ENCODE results near the gene APP. TPM values are rescaled to one million over a fixed set of nuclear protein-coding genes. Genes with fewer than 3 reads are reported as not detected.

The APP gene
- total and polyA plus RNA-seq, 2 of the 13 experiments (the other 11 are each of a cell fraction or from before 2014, with no cell fraction given), result 70.6 to 262 TPM

DNA sequence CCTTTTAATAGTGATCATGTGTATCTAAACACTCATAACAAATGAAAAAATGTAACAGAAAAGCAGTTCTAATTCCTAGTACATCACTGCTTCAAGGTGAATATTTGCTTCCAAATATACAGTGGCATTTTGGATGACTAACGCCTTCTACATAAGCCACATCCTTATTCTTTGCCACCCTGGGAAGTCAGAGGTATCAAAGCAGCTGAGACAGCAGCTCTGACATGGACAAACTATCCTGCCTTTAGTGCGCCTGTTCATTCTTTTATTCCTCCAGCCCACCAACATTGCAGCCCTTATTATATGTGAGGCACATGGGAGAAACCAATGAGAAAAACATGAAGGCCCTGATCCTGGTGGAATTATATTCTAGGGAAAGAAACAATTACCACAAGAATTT is 183.0 kb downstream of the APP start:
- no peaks in the 10 kb centered on the region for H3K4me1 ChIP-seq (ENCODE audit: insufficient read depth, low read length)
- no peaks in the 10 kb centered on the region for H3K79me2 ChIP-seq (ENCODE audit: insufficient read depth, low read length)
- DNase-seq (ENCODE audit: low spot score), result no peak
- no peak overlapping the region for H3K9ac ChIP-seq (ENCODE audit: insufficient read depth, low read depth, low read length)
- no TSS peak for BruUV-seq (replicated peaks)
- H3K27me3 ChIP-seq (ENCODE audit: control insufficient read depth in 1 of 2, insufficient read depth in 2 of 2, low read length in 2 of 2), result no peaks in the 10 kb centered on the region
- no peak for FAIRE-seq
- H3K4me3 ChIP-seq (replicated peaks in 1 of 3; ENCODE audit: insufficient read depth in 1 of 3, low read depth in 2 of 3, low read length in 3 of 3), result no peak overlapping the region
- ATAC-seq, result no peak
- H3K4me2 ChIP-seq (ENCODE audit: low read depth, low read length), result no peak overlapping the region
- intact Hi-C loops (cut with micrococcal nuclease; ENCODE audit: unreplicated experiment) (no loop called here), in situ Hi-C loops (cut with HindIII; ENCODE audit: extremely low pct_ligation_motif_present, low pct_unique_long_range_greater_than_20kb) (no loop called here)
- ChIA-PET POLR2A (no interaction called here), CTCF (ENCODE audit: low intra/inter-chr PET ratio, low total read pairs) (no interaction called here)
- H3K27ac ChIP-seq (ENCODE audit: extremely low read length, insufficient read depth, low read length), result no peak overlapping the region
- WGBS (ENCODE audit: low lambda C conversion rate), result 65% methylated on average over 2 of the region's 2 CpGs
- TF ChIP-seq, protein P1, sequence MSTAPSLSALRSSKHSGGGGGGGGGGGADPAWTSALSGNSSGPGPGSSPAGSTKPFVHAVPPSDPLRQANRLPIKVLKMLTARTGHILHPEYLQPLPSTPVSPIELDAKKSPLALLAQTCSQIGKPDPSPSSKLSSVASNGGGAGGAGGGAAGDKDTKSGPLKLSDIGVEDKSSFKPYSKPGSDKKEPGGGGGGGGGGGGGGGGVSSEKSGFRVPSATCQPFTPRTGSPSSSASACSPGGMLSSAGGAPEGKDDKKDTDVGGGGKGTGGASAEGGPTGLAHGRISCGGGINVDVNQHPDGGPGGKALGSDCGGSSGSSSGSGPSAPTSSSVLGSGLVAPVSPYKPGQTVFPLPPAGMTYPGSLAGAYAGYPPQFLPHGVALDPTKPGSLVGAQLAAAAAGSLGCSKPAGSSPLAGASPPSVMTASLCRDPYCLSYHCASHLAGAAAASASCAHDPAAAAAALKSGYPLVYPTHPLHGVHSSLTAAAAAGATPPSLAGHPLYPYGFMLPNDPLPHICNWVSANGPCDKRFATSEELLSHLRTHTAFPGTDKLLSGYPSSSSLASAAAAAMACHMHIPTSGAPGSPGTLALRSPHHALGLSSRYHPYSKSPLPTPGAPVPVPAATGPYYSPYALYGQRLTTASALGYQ (CRISPR knock-in tag; IDR thresholded peaks at IDR 0.05), result no peak
- no peak for TF ChIP-seq SMARCE1 (IDR thresholded peaks at IDR 0.05; ENCODE audit: borderline replicate concordance)
- TF ChIP-seq MTA1 (CRISPR knock-in tag; IDR thresholded peaks at IDR 0.05; ENCODE audit: borderline replicate concordance), result no peak
- TF ChIP-seq, protein P2, sequence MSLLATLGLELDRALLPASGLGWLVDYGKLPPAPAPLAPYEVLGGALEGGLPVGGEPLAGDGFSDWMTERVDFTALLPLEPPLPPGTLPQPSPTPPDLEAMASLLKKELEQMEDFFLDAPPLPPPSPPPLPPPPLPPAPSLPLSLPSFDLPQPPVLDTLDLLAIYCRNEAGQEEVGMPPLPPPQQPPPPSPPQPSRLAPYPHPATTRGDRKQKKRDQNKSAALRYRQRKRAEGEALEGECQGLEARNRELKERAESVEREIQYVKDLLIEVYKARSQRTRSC (CRISPR knock-in tag; IDR thresholded peaks at IDR 0.05; ENCODE audit: low read depth), result no peak
- no peak for TF ChIP-seq JARID2 (CRISPR knock-in tag; IDR thresholded peaks at IDR 0.05; ENCODE audit: insufficient replicate concordance)
- no peak for TF ChIP-seq MTF1 (CRISPR knock-in tag; IDR thresholded peaks at IDR 0.05)
- TF ChIP-seq, protein P3, sequence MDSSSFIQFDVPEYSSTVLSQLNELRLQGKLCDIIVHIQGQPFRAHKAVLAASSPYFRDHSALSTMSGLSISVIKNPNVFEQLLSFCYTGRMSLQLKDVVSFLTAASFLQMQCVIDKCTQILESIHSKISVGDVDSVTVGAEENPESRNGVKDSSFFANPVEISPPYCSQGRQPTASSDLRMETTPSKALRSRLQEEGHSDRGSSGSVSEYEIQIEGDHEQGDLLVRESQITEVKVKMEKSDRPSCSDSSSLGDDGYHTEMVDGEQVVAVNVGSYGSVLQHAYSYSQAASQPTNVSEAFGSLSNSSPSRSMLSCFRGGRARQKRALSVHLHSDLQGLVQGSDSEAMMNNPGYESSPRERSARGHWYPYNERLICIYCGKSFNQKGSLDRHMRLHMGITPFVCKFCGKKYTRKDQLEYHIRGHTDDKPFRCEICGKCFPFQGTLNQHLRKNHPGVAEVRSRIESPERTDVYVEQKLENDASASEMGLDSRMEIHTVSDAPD (CRISPR knock-in tag; IDR thresholded peaks at IDR 0.05), result no peak
- TF ChIP-seq ZSCAN9 (CRISPR knock-in tag; IDR thresholded peaks at IDR 0.05; ENCODE audit: borderline replicate concordance), result no peak
- TF ChIP-seq POLR2A (IDR thresholded peaks at IDR 0.05; ENCODE audit: insufficient read depth in 1 of 2, low read depth in 2 of 2, low read length in 2 of 2), result no peak
- no peak for TF ChIP-seq SYNCRIP (IDR thresholded peaks at IDR 0.05; ENCODE audit: insufficient read depth, low read depth, low read length)
- no peak for TF ChIP-seq TMF1 (CRISPR knock-in tag; IDR thresholded peaks at IDR 0.05; ENCODE audit: low read depth)
- TF ChIP-seq ZNF264 (CRISPR knock-in tag; IDR thresholded peaks at IDR 0.05), result no peak
- TF ChIP-seq TEAD2 (CRISPR knock-in tag; IDR thresholded peaks at IDR 0.05), result no peak
- TF ChIP-seq MYNN (CRISPR knock-in tag; IDR thresholded peaks at IDR 0.05; ENCODE audit: low read depth), result no peak
- H4K20me1 ChIP-seq (ENCODE audit: insufficient read depth, low read length), result no peaks in the 10 kb centered on the region
- peaks cover 0 to under 1% of the 10 kb centered on the region in 2 experiments; a peak in 2 of 5 replicates for H3K36me3 ChIP-seq (replicated peaks in 1 of 2; ENCODE audit: control insufficient read depth in 1 of 2, insufficient read depth in 2 of 2, low read length in 2 of 2)
- H2AFZ ChIP-seq (ENCODE audit: low read length), result no peak overlapping the region
- H3K9me3 ChIP-seq (ENCODE audit: low read length), result no peaks in the 10 kb centered on the region

Measured in HepG2 (cell line).